SU-DHL-6 (cell line): Measurements from ENCODE around the gene BRAP.

Experiments
- EZH2phosphoT487 ChIP-seq: fragments of 200-600 bp; sonication (generic), shearing (Covaris generic); conservative IDR thresholded peaks from 2 replicates; pipeline ENCODE4 v1.6.1; 2018; ENCODE audit warnings: mild to moderate bottlenecking, antibody characterized with exemption, low read length, moderate library complexity, mixed read lengths
- TF ChIP-seq, protein P1 (sequence below): fragments of 200-600 bp; sonication (generic); IDR thresholded peaks from one replicate; pipeline ENCODE4 v1.5.1; 2017; ENCODE audit warnings: antibody characterized with exemption, mild to moderate bottlenecking, low read length, moderate library complexity; ENCODE audit not compliant: insufficient read depth, poor library complexity, severe bottlenecking

DNA sequence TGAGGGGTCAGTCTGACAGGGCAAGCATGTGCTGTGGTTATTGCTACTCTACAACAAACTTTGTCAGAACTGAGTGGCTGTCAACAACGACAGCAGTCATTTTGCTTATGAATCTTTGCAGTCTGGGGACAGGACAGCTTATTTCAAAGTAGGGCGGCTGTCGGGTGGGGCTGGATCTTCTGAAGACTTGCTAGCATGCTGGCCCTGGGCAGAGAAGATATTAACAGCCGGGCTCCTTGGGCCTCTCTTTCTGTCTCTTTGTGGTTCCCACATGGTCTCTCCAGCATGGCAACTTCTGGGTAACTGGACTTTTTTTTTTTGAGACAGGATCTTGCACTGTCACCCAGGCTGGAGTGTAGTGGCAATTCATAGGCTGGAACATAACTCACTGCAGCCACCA is 47.0 kb upstream of the BRAP start:
- TF ChIP-seq, protein P1, sequence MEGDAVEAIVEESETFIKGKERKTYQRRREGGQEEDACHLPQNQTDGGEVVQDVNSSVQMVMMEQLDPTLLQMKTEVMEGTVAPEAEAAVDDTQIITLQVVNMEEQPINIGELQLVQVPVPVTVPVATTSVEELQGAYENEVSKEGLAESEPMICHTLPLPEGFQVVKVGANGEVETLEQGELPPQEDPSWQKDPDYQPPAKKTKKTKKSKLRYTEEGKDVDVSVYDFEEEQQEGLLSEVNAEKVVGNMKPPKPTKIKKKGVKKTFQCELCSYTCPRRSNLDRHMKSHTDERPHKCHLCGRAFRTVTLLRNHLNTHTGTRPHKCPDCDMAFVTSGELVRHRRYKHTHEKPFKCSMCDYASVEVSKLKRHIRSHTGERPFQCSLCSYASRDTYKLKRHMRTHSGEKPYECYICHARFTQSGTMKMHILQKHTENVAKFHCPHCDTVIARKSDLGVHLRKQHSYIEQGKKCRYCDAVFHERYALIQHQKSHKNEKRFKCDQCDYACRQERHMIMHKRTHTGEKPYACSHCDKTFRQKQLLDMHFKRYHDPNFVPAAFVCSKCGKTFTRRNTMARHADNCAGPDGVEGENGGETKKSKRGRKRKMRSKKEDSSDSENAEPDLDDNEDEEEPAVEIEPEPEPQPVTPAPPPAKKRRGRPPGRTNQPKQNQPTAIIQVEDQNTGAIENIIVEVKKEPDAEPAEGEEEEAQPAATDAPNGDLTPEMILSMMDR = no peak
- TF ChIP-seq EZH2phosphoT487 = no peak
